Activated T-helper 17 cell treated with anti-CD3 and anti-CD28 coated beads, Interleukin-2, amount 50 U/mL, for 72 hours (primary cell): ENCODE measurements around the gene FRMD8. TPM values are rescaled to one million over a fixed set of nuclear protein-coding genes. Genes with fewer than 3 reads are reported as not detected.

Source experiments
- ATAC-seq: fragments of 150-1000 bp; cut with Tn5 transposase; replicated peaks from 2 replicates; pipeline ENCODE4 v1.10.0; 2021; ENCODE audit warnings: mild to moderate bottlenecking, moderate library complexity
- H3K27ac Mint-ChIP-seq: one replicate; pipeline ENCODE4 v1.8.0; 2022; ENCODE audit warnings: mixed read lengths
- H3K27me3 Mint-ChIP-seq: one replicate; pipeline ENCODE4 v1.8.0; 2022; ENCODE audit warnings: mixed read lengths
- H3K36me3 Mint-ChIP-seq: one replicate; pipeline ENCODE4 v1.8.0; 2022; ENCODE audit warnings: low read depth, mild to moderate bottlenecking, mixed read lengths
- H3K4me1 Mint-ChIP-seq: one replicate; pipeline ENCODE4 v1.8.0; 2022; ENCODE audit warnings: mixed read lengths
- H3K4me3 Mint-ChIP-seq: one replicate; pipeline ENCODE4 v1.8.0; 2022; ENCODE audit warnings: mild to moderate bottlenecking, mixed read lengths
- H3K9me3 Mint-ChIP-seq: one replicate; pipeline ENCODE4 v1.8.0; 2022; ENCODE audit warnings: mixed read lengths
- total RNA-seq, 2 donors: library from RNA; stranded (reverse); gene quantifications; one replicate each; pipeline ENCODE4 v1.2.3, GENCODE V29; 2022

Gene FRMD8
- total RNA-seq, 2 donors from 2014 or later, result 49.6 to 52.1 TPM

DNA sequence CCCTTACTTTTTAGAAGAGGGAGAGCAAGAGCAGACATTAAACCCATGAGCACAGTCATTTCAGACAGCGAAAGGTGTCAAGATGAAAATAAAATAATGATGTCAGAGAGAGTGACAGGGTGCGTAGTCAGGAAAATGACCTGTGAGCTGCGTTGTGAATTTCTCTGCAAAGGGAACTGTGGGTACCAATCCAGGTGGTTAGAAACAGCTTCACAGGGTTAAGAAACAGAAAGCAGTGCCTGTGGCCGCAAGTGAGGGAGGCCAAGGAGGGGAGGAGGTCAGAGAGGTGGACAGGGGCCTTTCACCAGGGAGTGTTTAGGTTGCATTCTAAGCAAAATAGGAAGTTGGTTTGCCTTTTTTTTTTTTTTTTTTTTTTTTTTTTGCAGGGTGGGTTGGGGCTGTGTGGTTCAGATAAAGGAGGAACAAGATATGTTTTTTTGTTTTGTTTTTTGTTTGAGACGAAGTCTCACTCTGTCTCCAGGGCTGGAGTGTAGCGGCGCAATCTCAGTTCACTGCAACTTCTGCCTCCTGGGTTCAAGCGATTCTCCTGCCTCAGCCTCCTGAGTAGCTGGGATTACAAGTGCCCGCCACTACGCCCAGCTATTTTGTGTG, 24.0 kb upstream of the FRMD8 start:
- Mint-ChIP-seq H3K27ac (peak overlapping the region; percentile 55), H3K9me3 (no peaks in the 10 kb centered on the region), H3K4me3 (no peak overlapping the region), H3K27me3 (no peaks in the 10 kb centered on the region), H3K4me1 (peaks cover 10% of the 10 kb centered on the region), H3K36me3 (no peaks in the 10 kb centered on the region)
- peak; percentile 70 for ATAC-seq

- H3K36me3 Mint-ChIP-seq, result no peaks in the 10 kb centered on the region
- no peak for ATAC-seq
- peaks cover 10% of the 10 kb centered on the region for H3K4me1 Mint-ChIP-seq
- no peaks in the 10 kb centered on the region for H3K27me3 Mint-ChIP-seq
- H3K27ac Mint-ChIP-seq, result no peak overlapping the region
- H3K4me3 Mint-ChIP-seq, result no peak overlapping the region
- no peaks in the 10 kb centered on the region for H3K9me3 Mint-ChIP-seq
Measured at GRCh38 chr11:65362966-65363365, 23.5 kb upstream of the FRMD8 start.

DNA sequence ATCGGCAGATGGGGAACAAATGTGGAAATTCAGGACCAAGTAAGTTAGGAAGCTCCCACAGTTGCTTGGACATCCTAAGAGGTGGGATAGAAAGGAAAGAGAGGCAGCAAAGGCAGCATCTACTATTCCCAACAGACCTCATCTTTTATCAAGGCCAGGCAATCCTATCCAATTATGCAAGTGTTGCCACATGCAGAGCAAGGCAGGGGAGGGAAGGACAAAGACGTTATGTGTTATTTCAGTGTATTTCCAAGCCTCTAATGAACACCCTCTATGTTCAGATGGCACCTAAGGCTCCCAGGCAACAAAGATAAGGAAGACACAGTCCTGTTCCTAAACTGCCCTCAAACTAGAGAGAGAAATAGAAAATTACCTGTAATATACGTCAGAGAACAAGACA, 22.7 kb upstream of the FRMD8 start:
- no peaks in the 10 kb centered on the region for H3K36me3 Mint-ChIP-seq
- no peak overlapping the region for H3K4me3 Mint-ChIP-seq
- H3K27me3 Mint-ChIP-seq, result no peaks in the 10 kb centered on the region
- no peak for ATAC-seq
- no peaks in the 10 kb centered on the region for H3K9me3 Mint-ChIP-seq
- H3K27ac Mint-ChIP-seq, result no peak overlapping the region
- peaks cover 10% of the 10 kb centered on the region for H3K4me1 Mint-ChIP-seq

- no peaks in the 10 kb centered on the region for H3K27me3 Mint-ChIP-seq
- H3K27ac Mint-ChIP-seq, result no peak overlapping the region
- no peak overlapping the region for H3K4me3 Mint-ChIP-seq
- peaks cover 5% of the 10 kb centered on the region for H3K4me1 Mint-ChIP-seq
- no peaks in the 10 kb centered on the region for H3K9me3 Mint-ChIP-seq
- ATAC-seq, result peak; percentile 82
- no peaks in the 10 kb centered on the region for H3K36me3 Mint-ChIP-seq
Measured at GRCh38 chr11:65366340-65366773, 20.1 kb upstream of the FRMD8 start.

GRCh38 chr11:65370659-65371049, 15.8 kb upstream of the FRMD8 start:
- no peaks in the 10 kb centered on the region for H3K36me3 Mint-ChIP-seq
- no peaks in the 10 kb centered on the region for H3K4me1 Mint-ChIP-seq
- no peaks in the 10 kb centered on the region for H3K9me3 Mint-ChIP-seq
- no peak overlapping the region for H3K4me3 Mint-ChIP-seq
- ATAC-seq, result no peak
- peak overlapping the region; percentile 56 for H3K27ac Mint-ChIP-seq
- H3K27me3 Mint-ChIP-seq, result no peaks in the 10 kb centered on the region

DNA sequence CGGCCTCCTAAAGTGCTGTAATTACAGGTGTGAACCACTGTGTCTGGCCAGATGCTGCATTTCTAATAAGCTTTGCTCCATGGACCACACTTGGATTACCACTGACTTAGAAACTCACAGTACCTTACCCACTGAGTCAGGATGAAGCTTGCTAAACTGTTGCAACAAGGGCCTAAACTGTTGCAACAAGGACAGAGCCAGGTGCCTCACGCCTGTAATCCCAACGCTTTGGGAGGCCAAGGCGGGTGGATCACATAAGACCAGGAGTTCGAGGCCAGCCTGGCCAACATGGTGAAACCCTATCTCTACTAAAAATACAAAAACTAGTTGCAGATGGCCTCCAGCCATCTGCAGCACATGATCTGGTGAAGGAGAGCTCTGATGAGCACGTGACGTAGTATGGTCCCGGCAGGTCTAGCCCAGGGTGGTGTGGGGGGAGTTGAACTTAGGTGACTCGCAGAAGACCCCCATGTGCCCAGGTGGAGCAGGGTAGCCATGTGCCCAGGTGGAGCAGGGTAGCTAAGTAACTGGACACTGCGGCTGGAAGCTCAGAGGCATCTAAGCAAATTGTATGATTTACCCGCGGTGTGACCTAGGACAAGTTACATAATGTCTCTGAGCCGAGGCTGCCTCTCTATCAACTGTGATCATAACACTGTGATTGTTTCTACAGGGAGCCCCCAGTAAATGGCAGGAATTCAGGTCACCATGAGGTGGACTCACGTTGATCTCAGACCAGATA, 12.4 kb upstream of the FRMD8 start:
- no peak overlapping the region for H3K4me3 Mint-ChIP-seq
- H3K27ac Mint-ChIP-seq, result no peak overlapping the region
- H3K4me1 Mint-ChIP-seq, result no peaks in the 10 kb centered on the region
- H3K36me3 Mint-ChIP-seq, result no peaks in the 10 kb centered on the region
- no peaks in the 10 kb centered on the region for H3K9me3 Mint-ChIP-seq
- no peak for ATAC-seq
- H3K27me3 Mint-ChIP-seq, result no peaks in the 10 kb centered on the region

DNA sequence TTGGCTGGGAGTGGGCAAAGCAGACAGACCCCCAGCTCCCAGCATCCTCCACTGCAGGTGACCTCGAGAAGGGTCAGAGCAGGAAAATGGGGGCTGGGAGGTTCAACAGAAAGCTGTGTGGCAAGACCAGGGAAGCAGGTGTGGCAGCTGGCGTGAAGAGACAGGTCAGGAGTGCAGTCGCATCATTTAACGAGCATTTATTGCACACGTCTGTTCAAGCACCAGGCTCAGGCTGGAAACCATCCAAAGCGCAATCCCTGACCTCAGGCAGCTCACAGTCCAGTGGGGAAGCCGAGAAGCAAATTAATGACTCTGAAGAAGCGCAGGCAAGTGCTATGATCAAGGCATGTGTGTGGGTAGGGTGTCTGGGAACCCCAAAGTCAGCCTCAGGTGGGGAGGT, 11.4 kb upstream of the FRMD8 start:
- H3K9me3 Mint-ChIP-seq, result no peaks in the 10 kb centered on the region
- ATAC-seq, result no peak
- H3K4me1 Mint-ChIP-seq, result no peaks in the 10 kb centered on the region
- H3K4me3 Mint-ChIP-seq, result no peak overlapping the region
- no peaks in the 10 kb centered on the region for H3K36me3 Mint-ChIP-seq
- H3K27me3 Mint-ChIP-seq, result no peaks in the 10 kb centered on the region
- peak overlapping the region; percentile 6 for H3K27ac Mint-ChIP-seq

- Mint-ChIP-seq H3K36me3 (no peaks in the 10 kb centered on the region), H3K27ac (no peak overlapping the region), H3K4me1 (no peaks in the 10 kb centered on the region), H3K27me3 (no peaks in the 10 kb centered on the region), H3K9me3 (no peaks in the 10 kb centered on the region), H3K4me3 (no peak overlapping the region)
- peak; percentile 37 for ATAC-seq
Measured at GRCh38 chr11:65376138-65376713, 10.2 kb upstream of the FRMD8 start.

- H3K4me1 Mint-ChIP-seq, result no peaks in the 10 kb centered on the region
- H3K27ac Mint-ChIP-seq, result no peak overlapping the region
- no peak overlapping the region for H3K4me3 Mint-ChIP-seq
- no peaks in the 10 kb centered on the region for H3K36me3 Mint-ChIP-seq
- no peaks in the 10 kb centered on the region for H3K9me3 Mint-ChIP-seq
- ATAC-seq, result no peak
- no peaks in the 10 kb centered on the region for H3K27me3 Mint-ChIP-seq
Measured at GRCh38 chr11:65377036-65377435, 9.4 kb upstream of the FRMD8 start.

- Mint-ChIP-seq H3K27me3 (no peaks in the 10 kb centered on the region), H3K27ac (peak overlapping the region; percentile 56), H3K9me3 (no peaks in the 10 kb centered on the region), H3K36me3 (no peaks in the 10 kb centered on the region), H3K4me1 (no peaks in the 10 kb centered on the region), H3K4me3 (no peak overlapping the region)
- no peak for ATAC-seq
Measured at GRCh38 chr11:65377777-65378176, 8.7 kb upstream of the FRMD8 start.

GRCh38 chr11:65378208-65378927, 8.1 kb upstream of the FRMD8 start:
- Mint-ChIP-seq H3K4me3 (no peak overlapping the region), H3K27ac (peak overlapping the region; percentile 56), H3K9me3 (no peaks in the 10 kb centered on the region)

GRCh38 chr11:65378928-65379638, 7.4 kb upstream of the FRMD8 start:
- Mint-ChIP-seq H3K4me3 (no peak overlapping the region), H3K4me1 (peaks cover 6% of the 10 kb centered on the region), H3K36me3 (peaks cover 4% of the 10 kb centered on the region), H3K27ac (no peak overlapping the region), H3K9me3 (no peaks in the 10 kb centered on the region), H3K27me3 (no peaks in the 10 kb centered on the region)
- no peak for ATAC-seq

More at GRCh38 chr11:65378208-65378927, 8.1 kb upstream of the FRMD8 start:
- Mint-ChIP-seq H3K27me3 (no peaks in the 10 kb centered on the region), H3K36me3 (peaks cover 4% of the 10 kb centered on the region), H3K4me1 (no peaks in the 10 kb centered on the region)
- ATAC-seq, result no peak

DNA sequence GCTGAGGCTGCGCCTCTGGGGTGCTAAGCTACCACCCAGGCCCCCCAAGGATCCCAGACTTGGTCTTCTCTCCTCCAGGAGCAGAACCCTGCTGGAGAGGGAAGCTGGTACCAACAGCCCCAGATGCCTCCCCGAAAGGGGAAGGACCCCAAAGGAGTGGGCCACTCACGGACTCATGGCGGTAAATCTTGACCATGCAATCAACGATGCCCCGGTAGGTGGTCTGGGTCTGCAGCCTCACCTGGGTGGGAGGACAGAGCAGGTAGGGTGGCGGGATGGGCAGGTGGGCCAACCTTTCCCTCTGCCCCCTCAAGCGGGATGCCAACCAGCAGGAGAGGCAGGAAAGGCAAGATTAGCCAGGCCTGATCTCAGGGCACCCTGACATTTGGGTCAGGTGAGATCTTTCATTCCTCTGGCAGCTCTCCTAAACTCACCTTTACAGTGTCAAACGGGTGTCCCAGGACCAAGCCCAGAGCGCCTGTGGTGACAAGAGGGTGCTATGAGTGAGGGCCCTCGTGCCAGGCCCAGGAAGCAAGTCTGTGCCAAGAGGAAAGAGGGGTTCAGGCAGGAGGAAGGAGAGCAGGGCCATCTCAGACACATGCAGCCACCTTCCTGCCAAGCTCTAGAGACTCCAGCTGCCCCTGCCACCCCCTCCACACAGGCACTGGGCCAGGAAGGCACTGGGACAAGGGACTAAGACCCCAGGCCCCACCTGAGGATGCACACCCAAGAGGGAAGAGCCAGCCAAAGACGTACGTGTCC, 6.6 kb upstream of the FRMD8 start:
- Mint-ChIP-seq H3K36me3 (peaks cover 4% of the 10 kb centered on the region), H3K9me3 (no peaks in the 10 kb centered on the region), H3K27me3 (no peaks in the 10 kb centered on the region), H3K4me1 (peaks cover 14% of the 10 kb centered on the region), H3K4me3 (peak overlapping the region; percentile 89), H3K27ac (peak overlapping the region; percentile 74)
- no peak for ATAC-seq
